B cell (primary cell): Measurements from ENCODE around the gene MMP2.

ENCODE experiments used
- CTCF ChIP-seq: fragments of 200-600 bp; IDR thresholded peaks from one replicate; pipeline ENCODE4 v1.8.0; 2022; ENCODE audit warnings: antibody characterized with exemption, mild to moderate bottlenecking
- EZH2 ChIP-seq: IDR thresholded peaks from 2 replicates; pipeline ENCODE4 v1.6.1; 2012; ENCODE audit warnings: borderline replicate concordance, low read depth, mild to moderate bottlenecking, moderate library complexity, low read length; ENCODE audit not compliant: insufficient read depth, poor library complexity, severe bottlenecking

- TF ChIP-seq CTCF (no peak), EZH2 (no peak)
These were observed 14.6 kb upstream of the MMP2 start for GRCh38 chr16:55464375-55464774.
